ENCODE results near the gene TET1.
A peak's percentile ranks its signal among the peaks of the same experiment; 100 is the strongest.
"Not testable (repeated sequence)": the region's sequence is repeated elsewhere in the genome, so short reads cannot be mapped to it uniquely, and the experiment has no call there.

Gene TET1

DNA sequence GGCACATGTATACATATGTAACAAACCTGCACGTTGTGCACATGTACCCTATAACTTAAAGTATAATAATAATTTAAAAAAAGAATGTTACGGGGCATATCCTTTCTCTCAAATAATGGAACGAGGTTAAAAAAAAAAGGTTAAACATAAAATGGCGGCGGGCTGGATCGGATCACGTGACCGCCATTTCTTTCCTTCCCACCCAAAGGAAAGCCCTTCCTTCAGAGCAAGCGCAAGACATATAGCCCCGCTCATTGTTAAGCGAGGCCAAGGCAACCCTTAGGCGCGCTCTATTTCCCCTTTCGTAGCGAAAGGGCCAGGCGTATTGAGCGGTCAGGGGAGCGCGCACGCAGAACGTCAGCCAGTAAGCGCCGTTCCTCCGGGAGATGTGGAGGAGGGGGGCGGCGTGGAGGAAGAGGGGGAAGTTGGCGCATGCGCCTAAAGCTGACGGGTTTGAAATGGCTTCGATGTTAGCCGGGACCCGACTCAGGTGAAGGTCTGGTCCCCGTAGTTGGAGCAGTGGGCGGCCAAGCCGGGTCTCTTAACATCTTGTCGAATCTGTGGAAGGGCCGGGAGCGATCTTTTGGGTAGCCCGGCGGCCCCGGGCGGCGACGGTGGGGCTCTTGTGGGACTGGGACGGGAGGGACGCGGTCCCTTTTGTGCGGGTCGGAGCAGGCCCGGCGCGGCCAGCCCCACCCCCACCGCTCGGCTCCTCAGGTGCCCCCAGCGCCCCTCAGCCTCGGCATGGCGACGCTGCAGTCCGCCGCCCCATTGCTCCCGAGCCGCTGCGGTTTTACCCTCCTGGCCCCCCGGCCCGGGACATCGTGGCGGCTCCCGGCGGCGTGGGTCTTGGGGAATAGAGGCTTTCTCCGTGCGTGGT, 160.9 kb downstream of the TET1 start, which contains the start of gene CCAR1:
Gene CCAR1 (plus strand): TSS at position 447 of the 880 bp plus-strand sequence. CDS start 1,266 bp downstream, outside the sequence.
- DNase-seq, result peak; percentile 96

DNA sequence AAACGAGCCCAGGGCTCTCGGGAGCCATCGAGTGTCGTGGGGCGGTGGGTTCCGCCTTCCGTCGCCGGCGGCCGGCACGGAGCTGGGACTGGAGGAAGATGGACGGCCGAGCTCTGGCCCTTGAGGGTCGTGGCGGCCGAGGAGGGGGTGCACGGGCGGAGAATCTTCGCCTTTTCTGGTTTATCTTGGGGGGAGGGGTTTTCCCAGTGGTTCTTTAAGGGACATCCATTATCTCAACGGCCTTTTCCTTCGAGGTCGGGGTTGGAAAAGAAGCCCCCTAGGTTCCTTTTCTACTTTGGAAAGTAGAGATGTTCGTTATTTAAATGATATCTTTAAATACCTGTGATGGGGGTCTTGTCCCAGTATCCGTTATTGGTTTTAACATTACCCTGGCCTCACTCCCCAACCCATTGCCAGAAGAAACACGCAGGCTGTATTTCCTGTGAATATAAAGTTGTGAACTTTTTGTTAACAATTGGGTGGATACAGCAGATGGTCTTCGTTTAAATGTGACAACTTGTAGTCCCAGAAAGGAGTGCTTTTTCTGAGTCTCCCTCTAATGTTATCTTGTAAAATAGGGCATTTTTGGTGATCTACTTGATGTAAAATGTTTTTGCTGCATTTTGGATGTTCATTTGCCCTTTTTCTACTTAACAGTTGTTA, 161.7 kb downstream of the TET1 start:
- DNase-seq, result no peak

DNA sequence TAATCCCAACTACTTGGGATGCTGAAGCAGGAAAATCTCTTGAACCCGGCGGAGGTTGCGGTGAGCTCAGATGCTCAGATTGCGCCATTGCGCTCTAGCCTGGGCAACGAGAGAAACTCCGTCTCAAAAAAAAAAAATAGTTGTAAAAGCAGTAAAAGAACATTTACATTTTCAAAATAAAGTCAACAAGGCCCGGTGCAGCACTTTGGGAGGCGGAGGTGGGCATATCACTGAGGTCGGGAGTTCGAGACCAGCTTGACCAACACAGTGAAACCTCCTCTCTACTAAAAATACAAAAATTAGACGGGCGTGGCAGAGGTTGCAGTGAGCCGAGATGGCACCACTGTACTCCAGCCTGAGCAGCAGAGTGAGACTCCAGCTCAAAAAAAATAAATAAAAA, 164.9 kb downstream of the TET1 start:
- no peak for DNase-seq

DNA sequence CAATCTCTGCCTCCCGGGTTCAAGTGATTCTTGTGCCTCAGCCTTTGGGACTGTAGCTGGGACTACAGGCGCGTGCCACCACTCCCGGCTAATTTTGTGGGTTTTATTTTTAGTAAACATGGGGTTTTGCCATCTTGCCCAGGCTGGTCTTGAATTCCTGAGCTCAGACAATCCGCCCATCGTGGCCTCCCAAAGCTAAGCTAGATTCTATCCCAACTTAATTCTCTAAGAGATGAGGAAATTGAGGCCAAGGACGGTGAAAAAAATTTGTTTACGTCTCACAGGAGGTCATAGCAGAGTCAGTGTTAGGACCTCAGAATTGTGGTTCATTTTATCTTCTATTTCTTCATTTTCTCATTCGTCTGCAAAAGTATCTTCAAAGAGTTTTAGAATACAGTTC, 167.0 kb downstream of the TET1 start:
- DNase-seq, result no peak

- DNase-seq, result no peak
These were observed 172.5 kb downstream of the TET1 start for GRCh38 chr10:68732651-68733050.

DNA sequence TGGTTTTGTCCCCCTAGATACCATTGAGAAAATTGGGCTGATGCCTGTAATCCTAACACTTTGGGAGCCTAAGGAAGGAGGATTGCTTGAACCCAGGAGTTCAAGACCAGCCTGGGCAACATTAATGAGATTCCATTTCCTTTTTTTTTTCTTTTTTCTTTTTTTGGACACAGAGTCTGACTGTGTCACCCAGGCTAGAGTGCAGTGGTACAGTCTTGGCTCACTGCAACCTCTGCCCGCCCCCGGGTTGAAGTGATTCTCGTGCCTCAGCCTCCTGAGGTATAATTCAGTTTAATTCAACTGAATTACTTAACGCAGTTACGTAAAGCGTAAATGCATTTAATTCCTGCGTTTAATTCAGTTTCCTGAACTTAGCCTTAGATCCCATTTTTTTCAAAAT, 174.2 kb downstream of the TET1 start:
- no peak for DNase-seq

DNA sequence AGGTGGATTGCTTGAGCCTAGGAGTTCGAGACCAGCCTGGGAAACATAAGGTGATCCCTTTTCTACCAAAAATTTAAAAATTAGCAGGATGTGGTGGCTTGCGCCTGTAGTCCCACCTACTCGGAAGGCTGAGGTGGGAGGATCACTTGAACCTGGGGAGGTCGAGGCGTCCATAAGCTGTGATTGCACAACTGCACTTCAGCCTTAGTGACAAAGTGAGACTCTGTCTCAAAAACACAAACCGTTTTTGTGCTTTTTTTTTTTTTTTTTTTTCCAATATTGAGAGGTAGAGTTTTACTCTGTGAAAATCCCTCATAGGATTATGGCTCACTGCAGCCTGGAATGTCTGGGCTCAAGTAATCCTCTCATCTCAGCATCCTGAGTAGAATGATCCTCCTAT, 175.0 kb downstream of the TET1 start:
- DNase-seq, result no peak

GRCh38 chr10:68735739-68736138, 175.6 kb downstream of the TET1 start:
- not testable (repeated sequence) for DNase-seq

DNA sequence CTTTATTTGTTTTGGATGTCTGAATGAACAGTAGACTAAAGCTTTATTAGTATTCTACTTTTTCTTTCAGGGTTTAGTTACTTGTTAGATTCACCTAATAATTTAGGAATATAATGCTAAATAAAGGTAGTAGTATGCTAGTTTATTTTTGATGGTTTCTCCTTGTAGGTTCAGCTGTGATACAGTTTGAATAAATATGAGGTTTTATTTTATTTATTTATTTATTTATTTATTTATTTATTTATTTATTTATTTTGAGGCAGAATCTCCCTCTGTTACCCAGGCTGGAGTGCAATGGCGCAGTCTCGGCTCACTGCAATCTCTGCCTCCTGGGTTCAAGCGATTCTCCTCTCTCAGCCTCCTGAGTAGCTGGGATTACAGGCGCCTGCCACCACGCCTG, 180.5 kb downstream of the TET1 start:
- not testable (repeated sequence) for DNase-seq

- no peak for DNase-seq
These were observed 182.3 kb downstream of the TET1 start for GRCh38 chr10:68742397-68742796.
